ENCODE results near the gene CCP110.

The CCP110 gene

DNA sequence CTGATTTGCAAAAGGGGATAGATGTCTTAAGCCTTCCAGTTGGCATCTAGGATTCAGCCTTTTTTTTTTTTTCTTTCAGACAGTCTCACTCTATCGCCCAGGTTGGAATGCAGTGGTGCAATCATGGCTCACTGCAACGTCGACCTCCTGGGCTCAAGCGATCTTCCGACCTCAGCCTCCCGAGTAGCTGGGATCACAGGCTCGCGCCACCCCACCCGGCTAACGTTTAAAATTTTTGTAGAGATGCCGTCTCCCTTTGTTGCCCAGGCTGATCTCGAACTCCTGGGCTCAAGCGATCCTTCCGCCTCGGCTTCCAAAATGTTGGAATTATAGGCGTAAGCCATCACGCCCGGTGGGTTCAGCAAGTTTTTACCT, 571 bp upstream of the CCP110 start:
- no peak overlapping the region for H3K9ac ChIP-seq (ENCODE audit: low read depth, low read length, poor library complexity, severe bottlenecking)
- TF ChIP-seq CTCF (conservative IDR thresholded peaks at IDR 0.05; ENCODE audit: low read length) (no peak), EZH2phosphoT487 (IDR thresholded peaks at IDR 0.05; ENCODE audit: borderline replicate concordance) (no peak)
- H2AFZ ChIP-seq (ENCODE audit: low read length), result peak overlapping the region; percentile 42; the same call in 1 of the 2 replicates
- peaks cover 27% of the 10 kb centered on the region for H4K20me1 ChIP-seq (ENCODE audit: insufficient read depth, low read length, poor library complexity, severe bottlenecking)
- peaks cover 54% of the 10 kb centered on the region for H3K4me1 ChIP-seq (ENCODE audit: insufficient read depth, low read length, poor library complexity, severe bottlenecking)
- H3K36me3 ChIP-seq (ENCODE audit: insufficient read depth, low read length), result 0 out of 2 replicates have a peak, but pooled peaks cover 2% of the 10 kb centered on the region
- H3K79me2 ChIP-seq (ENCODE audit: insufficient read depth, low read length), result peaks cover 74% of the 10 kb centered on the region
- H3K9me2 ChIP-seq (replicated peaks; ENCODE audit: low read depth, low read length), result no peaks in the 10 kb centered on the region
- H3F3A ChIP-seq (ENCODE audit: low read depth), result no peaks in the 10 kb centered on the region
- no peak overlapping the region for H3K4me3 ChIP-seq (ENCODE audit: low read length, poor library complexity, severe bottlenecking)
- no peak overlapping the region for H3K4me2 ChIP-seq (ENCODE audit: low read depth, low read length, poor library complexity, severe bottlenecking)
- H3K27me3 ChIP-seq (ENCODE audit: insufficient read depth, low read length, poor library complexity, severe bottlenecking), result peaks cover 7% of the 10 kb centered on the region
- no peaks in the 10 kb centered on the region for H3K9me3 ChIP-seq (ENCODE audit: insufficient read depth, low read depth, low read length)

DNA sequence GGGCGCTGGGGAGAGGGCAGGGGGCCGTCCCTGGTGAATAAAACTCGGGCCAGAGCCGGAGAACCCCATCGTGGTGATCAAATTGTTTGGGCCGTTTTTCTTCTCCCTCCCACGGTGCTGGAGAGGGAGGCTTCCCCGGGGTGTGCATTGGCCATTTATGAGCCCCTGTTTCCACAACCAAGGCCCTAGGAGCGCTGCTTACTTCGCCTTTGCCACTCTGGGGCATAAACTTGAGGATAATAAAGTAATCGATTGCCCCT, 544 bp downstream of the CCP110 start:
- Histone ChIP-seq H3K79me2 (ENCODE audit: insufficient read depth, low read length) (peaks cover 73% of the 10 kb centered on the region), H2AFZ (ENCODE audit: low read length) (peak overlapping the region; percentile 84), H3K36me3 (ENCODE audit: insufficient read depth, low read length) (peaks cover 11% of the 10 kb centered on the region; the same call in 1 of the 2 replicates), H3K4me1 (ENCODE audit: insufficient read depth, low read length, poor library complexity, severe bottlenecking) (peaks cover 50% of the 10 kb centered on the region), H3K9me2 (replicated peaks; ENCODE audit: low read depth, low read length) (no peaks in the 10 kb centered on the region), H3K4me3 (ENCODE audit: low read length, poor library complexity, severe bottlenecking) (peak overlapping the region; percentile 89), H3K9ac (ENCODE audit: low read depth, low read length, poor library complexity, severe bottlenecking) (peak overlapping the region; percentile 95), H3F3A (ENCODE audit: low read depth) (no peaks in the 10 kb centered on the region), H3K27me3 (ENCODE audit: insufficient read depth, low read length, poor library complexity, severe bottlenecking) (peaks cover 7% of the 10 kb centered on the region), H3K9me3 (ENCODE audit: insufficient read depth, low read depth, low read length) (no peaks in the 10 kb centered on the region), H3K4me2 (ENCODE audit: low read depth, low read length, poor library complexity, severe bottlenecking) (peak overlapping the region; percentile 96), H4K20me1 (ENCODE audit: insufficient read depth, low read length, poor library complexity, severe bottlenecking) (peaks cover 20% of the 10 kb centered on the region)
- TF ChIP-seq CTCF (conservative IDR thresholded peaks at IDR 0.05; ENCODE audit: low read length) (no peak), EZH2phosphoT487 (IDR thresholded peaks at IDR 0.05; ENCODE audit: borderline replicate concordance) (no peak)

- Histone ChIP-seq H3K9ac (ENCODE audit: low read depth, low read length, poor library complexity, severe bottlenecking) (peak overlapping the region; percentile 95), H3K9me3 (ENCODE audit: insufficient read depth, low read depth, low read length) (no peaks in the 10 kb centered on the region), H3K36me3 (ENCODE audit: insufficient read depth, low read length) (peaks cover 12% of the 10 kb centered on the region; the same call in 1 of the 2 replicates), H3K4me2 (ENCODE audit: low read depth, low read length, poor library complexity, severe bottlenecking) (peak overlapping the region; percentile 96), H3K27me3 (ENCODE audit: insufficient read depth, low read length, poor library complexity, severe bottlenecking) (peaks cover 7% of the 10 kb centered on the region), H3K4me1 (ENCODE audit: insufficient read depth, low read length, poor library complexity, severe bottlenecking) (peaks cover 50% of the 10 kb centered on the region), H3K9me2 (replicated peaks; ENCODE audit: low read depth, low read length) (no peaks in the 10 kb centered on the region), H3F3A (ENCODE audit: low read depth) (no peaks in the 10 kb centered on the region), H3K79me2 (ENCODE audit: insufficient read depth, low read length) (peaks cover 69% of the 10 kb centered on the region), H2AFZ (ENCODE audit: low read length) (peak overlapping the region; percentile 84), H3K4me3 (ENCODE audit: low read length, poor library complexity, severe bottlenecking) (peak overlapping the region; percentile 89), H4K20me1 (ENCODE audit: insufficient read depth, low read length, poor library complexity, severe bottlenecking) (peaks cover 16% of the 10 kb centered on the region)
- TF ChIP-seq EZH2phosphoT487 (IDR thresholded peaks at IDR 0.05; ENCODE audit: borderline replicate concordance), result no peak
- TF ChIP-seq CTCF (conservative IDR thresholded peaks at IDR 0.05; ENCODE audit: low read length), result no peak
These were observed 1.1 kb downstream of the CCP110 start for GRCh38 chr16:19524616-19525384.

All from Loucy (cell line).